ENCODE results near the gene SOX11.

SOX11 gene

DNA sequence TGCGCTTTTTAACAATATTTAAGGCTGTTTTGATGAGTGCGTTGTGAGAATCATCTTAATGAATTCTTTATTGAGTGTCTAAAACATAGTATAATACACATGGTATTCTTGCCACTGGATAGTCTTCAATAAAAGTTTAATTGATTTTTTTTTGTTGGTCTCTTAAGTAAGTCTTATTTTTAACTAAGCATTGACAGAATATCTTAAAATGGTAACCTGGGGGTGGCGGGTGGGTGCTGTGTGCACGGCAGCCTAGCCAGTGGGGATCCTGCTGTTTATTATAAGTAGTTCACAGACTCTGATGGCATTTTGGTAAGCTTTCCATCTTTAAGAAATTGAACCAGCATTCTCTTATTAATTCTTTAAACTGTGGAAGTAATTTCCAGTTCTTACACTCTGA is 6.0 kb downstream of the SOX11 start:
- no peak for DNase-seq (ENCODE audit: low read depth in 1 of 2, low spot score in 1 of 2)
- Histone ChIP-seq H3K27ac (replicated peaks) (no peak overlapping the region), H3K4me3 (replicated peaks; ENCODE audit: insufficient read depth, low read length) (no peak overlapping the region), H3K27me3 (ENCODE audit: insufficient read depth, poor library complexity, severe bottlenecking) (peaks cover 15% of the 10 kb centered on the region)
- TF ChIP-seq, protein P1, sequence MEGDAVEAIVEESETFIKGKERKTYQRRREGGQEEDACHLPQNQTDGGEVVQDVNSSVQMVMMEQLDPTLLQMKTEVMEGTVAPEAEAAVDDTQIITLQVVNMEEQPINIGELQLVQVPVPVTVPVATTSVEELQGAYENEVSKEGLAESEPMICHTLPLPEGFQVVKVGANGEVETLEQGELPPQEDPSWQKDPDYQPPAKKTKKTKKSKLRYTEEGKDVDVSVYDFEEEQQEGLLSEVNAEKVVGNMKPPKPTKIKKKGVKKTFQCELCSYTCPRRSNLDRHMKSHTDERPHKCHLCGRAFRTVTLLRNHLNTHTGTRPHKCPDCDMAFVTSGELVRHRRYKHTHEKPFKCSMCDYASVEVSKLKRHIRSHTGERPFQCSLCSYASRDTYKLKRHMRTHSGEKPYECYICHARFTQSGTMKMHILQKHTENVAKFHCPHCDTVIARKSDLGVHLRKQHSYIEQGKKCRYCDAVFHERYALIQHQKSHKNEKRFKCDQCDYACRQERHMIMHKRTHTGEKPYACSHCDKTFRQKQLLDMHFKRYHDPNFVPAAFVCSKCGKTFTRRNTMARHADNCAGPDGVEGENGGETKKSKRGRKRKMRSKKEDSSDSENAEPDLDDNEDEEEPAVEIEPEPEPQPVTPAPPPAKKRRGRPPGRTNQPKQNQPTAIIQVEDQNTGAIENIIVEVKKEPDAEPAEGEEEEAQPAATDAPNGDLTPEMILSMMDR (IDR thresholded peaks at IDR 0.05; ENCODE audit: insufficient read depth, low read length) = no peak
- no peak for TF ChIP-seq GABPA (IDR thresholded peaks at IDR 0.05; ENCODE audit: low read depth)
- no peak for TF ChIP-seq POLR2AphosphoS5 (IDR thresholded peaks at IDR 0.05; ENCODE audit: low read depth)
- TF ChIP-seq, protein P2, sequence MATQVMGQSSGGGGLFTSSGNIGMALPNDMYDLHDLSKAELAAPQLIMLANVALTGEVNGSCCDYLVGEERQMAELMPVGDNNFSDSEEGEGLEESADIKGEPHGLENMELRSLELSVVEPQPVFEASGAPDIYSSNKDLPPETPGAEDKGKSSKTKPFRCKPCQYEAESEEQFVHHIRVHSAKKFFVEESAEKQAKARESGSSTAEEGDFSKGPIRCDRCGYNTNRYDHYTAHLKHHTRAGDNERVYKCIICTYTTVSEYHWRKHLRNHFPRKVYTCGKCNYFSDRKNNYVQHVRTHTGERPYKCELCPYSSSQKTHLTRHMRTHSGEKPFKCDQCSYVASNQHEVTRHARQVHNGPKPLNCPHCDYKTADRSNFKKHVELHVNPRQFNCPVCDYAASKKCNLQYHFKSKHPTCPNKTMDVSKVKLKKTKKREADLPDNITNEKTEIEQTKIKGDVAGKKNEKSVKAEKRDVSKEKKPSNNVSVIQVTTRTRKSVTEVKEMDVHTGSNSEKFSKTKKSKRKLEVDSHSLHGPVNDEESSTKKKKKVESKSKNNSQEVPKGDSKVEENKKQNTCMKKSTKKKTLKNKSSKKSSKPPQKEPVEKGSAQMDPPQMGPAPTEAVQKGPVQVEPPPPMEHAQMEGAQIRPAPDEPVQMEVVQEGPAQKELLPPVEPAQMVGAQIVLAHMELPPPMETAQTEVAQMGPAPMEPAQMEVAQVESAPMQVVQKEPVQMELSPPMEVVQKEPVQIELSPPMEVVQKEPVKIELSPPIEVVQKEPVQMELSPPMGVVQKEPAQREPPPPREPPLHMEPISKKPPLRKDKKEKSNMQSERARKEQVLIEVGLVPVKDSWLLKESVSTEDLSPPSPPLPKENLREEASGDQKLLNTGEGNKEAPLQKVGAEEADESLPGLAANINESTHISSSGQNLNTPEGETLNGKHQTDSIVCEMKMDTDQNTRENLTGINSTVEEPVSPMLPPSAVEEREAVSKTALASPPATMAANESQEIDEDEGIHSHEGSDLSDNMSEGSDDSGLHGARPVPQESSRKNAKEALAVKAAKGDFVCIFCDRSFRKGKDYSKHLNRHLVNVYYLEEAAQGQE (IDR thresholded peaks at IDR 0.05; ENCODE audit: insufficient replicate concordance, low read depth) = no peak
- TF ChIP-seq SPI1 (IDR thresholded peaks at IDR 0.05; ENCODE audit: borderline replicate concordance, low read depth) = no peak

GRCh38 chr2:5699963-5700362 is 7.8 kb downstream of the SOX11 start:
- no peak for DNase-seq (ENCODE audit: low read depth in 1 of 2, low spot score in 1 of 2)
- H3K27ac ChIP-seq (replicated peaks) = no peak overlapping the region
- H3K4me3 ChIP-seq (replicated peaks; ENCODE audit: insufficient read depth, low read length) = no peak overlapping the region
- TF ChIP-seq, protein P2 (IDR thresholded peaks at IDR 0.05; ENCODE audit: insufficient replicate concordance, low read depth) = no peak
- TF ChIP-seq, protein P1 (IDR thresholded peaks at IDR 0.05; ENCODE audit: insufficient read depth, low read length) = no peak
- no peak for TF ChIP-seq SPI1 (IDR thresholded peaks at IDR 0.05; ENCODE audit: borderline replicate concordance, low read depth)
- no peak for TF ChIP-seq GABPA (IDR thresholded peaks at IDR 0.05; ENCODE audit: low read depth)
- no peak for TF ChIP-seq POLR2AphosphoS5 (IDR thresholded peaks at IDR 0.05; ENCODE audit: low read depth)
- H3K27me3 ChIP-seq (ENCODE audit: insufficient read depth, poor library complexity, severe bottlenecking) = peaks cover 15% of the 10 kb centered on the region

GRCh38 chr2:5700551-5700950 is 8.4 kb downstream of the SOX11 start:
- H3K4me3 ChIP-seq (replicated peaks; ENCODE audit: insufficient read depth, low read length) = no peak overlapping the region
- H3K27me3 ChIP-seq (ENCODE audit: insufficient read depth, poor library complexity, severe bottlenecking) = peaks cover 13% of the 10 kb centered on the region
- no peak for TF ChIP-seq GABPA (IDR thresholded peaks at IDR 0.05; ENCODE audit: low read depth)
- no peak for TF ChIP-seq POLR2AphosphoS5 (IDR thresholded peaks at IDR 0.05; ENCODE audit: low read depth)
- TF ChIP-seq, protein P2 (IDR thresholded peaks at IDR 0.05; ENCODE audit: insufficient replicate concordance, low read depth) = no peak
- no peak for TF ChIP-seq SPI1 (IDR thresholded peaks at IDR 0.05; ENCODE audit: borderline replicate concordance, low read depth)
- TF ChIP-seq, protein P1 (IDR thresholded peaks at IDR 0.05; ENCODE audit: insufficient read depth, low read length) = no peak
- no peak for DNase-seq (ENCODE audit: low read depth in 1 of 2, low spot score in 1 of 2)
- H3K27ac ChIP-seq (replicated peaks) = no peak overlapping the region

All from HL-60 (cell line).